ENCODE measurements around the gene IGF2BP3.
"Not testable (repeated sequence)": the region's sequence is repeated elsewhere in the genome, so short reads cannot be mapped to it uniquely, and the experiment has no call there.

Gene IGF2BP3

DNA sequence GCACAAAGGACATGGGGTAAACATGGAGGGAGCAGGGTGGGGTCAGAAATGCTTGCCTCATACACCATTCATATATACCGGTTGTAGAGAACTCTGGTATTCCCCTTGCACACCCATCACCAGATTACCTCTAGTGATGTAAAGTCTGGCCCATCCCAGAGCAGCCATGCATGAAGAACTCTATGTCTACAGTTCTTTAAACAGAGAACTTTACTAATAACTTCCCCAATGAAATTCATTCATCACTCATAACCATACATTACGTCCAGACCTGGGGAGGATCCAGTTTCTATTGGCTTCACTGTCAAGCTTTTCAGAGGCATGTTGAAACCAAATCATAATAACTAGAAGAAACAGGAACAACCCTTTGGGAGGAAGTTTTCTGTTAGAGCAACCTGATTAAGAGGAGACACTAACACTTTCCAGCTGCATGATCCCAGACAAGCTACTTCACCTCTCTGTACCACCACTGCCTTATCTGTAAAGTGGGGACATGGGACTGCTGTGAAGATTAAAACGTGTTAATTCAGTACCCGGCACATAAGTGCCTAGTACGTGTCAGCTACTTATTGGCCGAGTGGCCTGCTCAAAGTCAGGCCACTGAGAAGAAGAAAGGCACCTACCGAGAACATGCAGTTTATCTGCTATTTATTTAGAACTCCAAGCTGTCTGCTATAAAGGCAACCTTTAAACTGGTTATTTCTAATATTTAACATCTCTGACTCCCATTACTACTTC, 59.7 kb downstream of the IGF2BP3 start:
- Histone ChIP-seq H3K4me2 (no peak overlapping the region), H3K9ac (no peak overlapping the region), H3K4me3 (no peak overlapping the region), H3K36me3 (no peaks in the 10 kb centered on the region), H3K27me3 (no peaks in the 10 kb centered on the region), H4K20me1 (no peaks in the 10 kb centered on the region), H3K4me1 (no peaks in the 10 kb centered on the region), H3K27ac (no peak overlapping the region), H3K9me3 (peaks cover 5% of the 10 kb centered on the region)
- no peak for TF ChIP-seq Cebpa-rat (IDR thresholded peaks at IDR 0.05)

DNA sequence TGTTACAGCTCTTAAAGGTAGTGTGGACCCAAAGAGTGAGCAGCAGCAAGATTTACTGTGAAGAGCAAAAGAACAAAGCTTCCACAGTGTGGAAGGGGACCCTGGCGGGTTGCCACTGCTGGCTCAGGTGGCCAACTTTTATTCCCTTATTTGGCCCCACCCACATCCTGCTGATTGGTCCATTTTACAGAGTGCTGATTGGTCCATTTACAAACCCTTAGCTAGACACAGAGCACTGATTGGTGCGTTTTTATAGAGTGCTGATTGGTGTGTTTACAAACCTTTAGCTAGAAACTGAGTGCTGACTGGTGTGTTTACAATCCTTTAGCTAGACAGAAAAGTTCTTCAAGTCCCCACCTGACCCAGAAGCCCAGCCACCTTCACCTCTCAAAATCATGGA, 63.7 kb downstream of the IGF2BP3 start:
- H3K27ac ChIP-seq, H3K27me3 ChIP-seq, H3K4me2 ChIP-seq, H3K4me1 ChIP-seq, H4K20me1 ChIP-seq, H3K9ac ChIP-seq, H3K9me3 ChIP-seq, H3K36me3 ChIP-seq, H3K4me3 ChIP-seq: not testable (repeated sequence)

DNA sequence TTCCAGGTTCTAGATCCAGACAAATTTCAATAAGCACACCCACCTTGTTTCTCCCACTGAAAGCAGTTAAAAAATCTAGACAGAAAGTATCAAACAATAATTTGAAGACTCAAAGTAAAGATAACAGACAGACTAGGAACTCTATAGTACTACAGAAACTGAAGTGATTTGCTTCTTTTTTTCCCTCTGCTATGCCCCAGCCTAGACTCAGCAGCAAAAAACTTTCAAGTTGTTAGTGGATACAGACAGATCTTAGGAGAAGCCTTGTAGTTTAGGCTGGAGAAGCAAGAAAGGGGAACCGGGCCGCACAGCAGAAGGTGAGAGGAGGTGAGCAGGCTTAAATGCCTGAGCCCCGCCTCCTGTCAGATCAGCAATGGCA, 65.1 kb downstream of the IGF2BP3 start:
- Histone ChIP-seq H3K4me3 (no peak overlapping the region), H3K9me3 (peaks cover 8% of the 10 kb centered on the region), H4K20me1 (no peaks in the 10 kb centered on the region), H3K9ac (no peak overlapping the region), H3K27ac (no peak overlapping the region), H3K27me3 (no peaks in the 10 kb centered on the region), H3K36me3 (no peaks in the 10 kb centered on the region), H3K4me1 (no peaks in the 10 kb centered on the region), H3K4me2 (no peak overlapping the region)
- no peak for TF ChIP-seq Cebpa-rat (IDR thresholded peaks at IDR 0.05)

GRCh38 chr7:23404546-23405239, 65.6 kb downstream of the IGF2BP3 start:
- H4K20me1 ChIP-seq = no peaks in the 10 kb centered on the region
- no peak overlapping the region for H3K4me2 ChIP-seq
- H3K4me3 ChIP-seq = no peak overlapping the region
- TF ChIP-seq Cebpa-rat (IDR thresholded peaks at IDR 0.05) = no peak
- peaks cover 8% of the 10 kb centered on the region for H3K9me3 ChIP-seq
- H3K36me3 ChIP-seq = no peaks in the 10 kb centered on the region
- H3K4me1 ChIP-seq = no peaks in the 10 kb centered on the region
- no peaks in the 10 kb centered on the region for H3K27me3 ChIP-seq
- H3K9ac ChIP-seq = no peak overlapping the region
- H3K27ac ChIP-seq = no peak overlapping the region

DNA sequence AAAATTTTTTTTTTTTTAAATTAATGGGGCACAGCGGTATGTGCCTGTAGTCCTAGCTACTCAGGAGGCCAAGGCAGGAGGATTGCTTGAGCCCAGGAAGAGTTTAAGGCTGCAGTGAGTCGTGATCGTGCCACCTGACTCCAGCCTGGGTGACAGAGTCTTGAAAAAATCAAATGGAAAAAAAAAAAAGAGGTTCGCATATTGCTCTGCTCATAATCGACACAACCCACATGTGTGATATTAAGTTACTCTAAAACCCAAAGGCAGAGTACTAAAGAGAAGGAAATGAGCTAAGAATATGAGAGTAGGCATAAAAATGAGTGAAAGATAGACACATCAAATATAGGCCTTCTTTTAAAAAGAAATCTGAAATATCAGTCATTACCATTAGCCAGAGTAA, 66.3 kb downstream of the IGF2BP3 start:
- Histone ChIP-seq H3K4me2 (no peak overlapping the region), H3K36me3 (no peaks in the 10 kb centered on the region), H3K27me3 (no peaks in the 10 kb centered on the region), H4K20me1 (no peaks in the 10 kb centered on the region), H3K9me3 (peaks cover 8% of the 10 kb centered on the region), H3K27ac (no peak overlapping the region), H3K9ac (no peak overlapping the region), H3K4me3 (no peak overlapping the region), H3K4me1 (no peaks in the 10 kb centered on the region)
- TF ChIP-seq Cebpa-rat (IDR thresholded peaks at IDR 0.05) = no peak

- H4K20me1 ChIP-seq, H3K9ac ChIP-seq, H3K4me2 ChIP-seq, H3K4me1 ChIP-seq, H3K27ac ChIP-seq, H3K27me3 ChIP-seq, H3K4me3 ChIP-seq, H3K36me3 ChIP-seq, H3K9me3 ChIP-seq: not testable (repeated sequence)
Measured at GRCh38 chr7:23398090-23398489, 72.2 kb downstream of the IGF2BP3 start.

DNA sequence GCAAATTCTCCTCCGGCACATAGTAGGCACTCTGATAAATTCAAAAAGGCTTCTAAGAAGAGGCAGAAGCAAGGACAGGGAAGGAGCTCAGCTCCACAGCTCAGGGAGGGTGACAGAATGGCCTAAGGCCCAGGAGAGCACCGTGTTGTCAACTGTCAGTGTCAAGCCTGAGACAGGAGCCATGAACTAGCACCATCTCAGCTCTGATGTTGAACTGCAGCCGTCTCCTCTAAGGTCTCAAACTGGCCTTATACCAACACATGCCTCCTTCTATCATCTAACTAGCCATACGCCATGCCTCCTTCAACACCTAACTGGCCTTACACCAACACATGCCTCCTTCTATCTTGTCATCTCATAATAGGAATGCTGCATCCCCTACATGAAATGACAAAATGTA, 73.0 kb downstream of the IGF2BP3 start:
- no peaks in the 10 kb centered on the region for H3K4me1 ChIP-seq
- H3K4me3 ChIP-seq = no peak overlapping the region
- H3K9me3 ChIP-seq = no peaks in the 10 kb centered on the region
- no peak overlapping the region for H3K9ac ChIP-seq
- TF ChIP-seq Cebpa-rat (IDR thresholded peaks at IDR 0.05) = no peak
- no peaks in the 10 kb centered on the region for H3K27me3 ChIP-seq
- no peak overlapping the region for H3K4me2 ChIP-seq
- no peak overlapping the region for H3K27ac ChIP-seq
- no peaks in the 10 kb centered on the region for H3K36me3 ChIP-seq
- no peaks in the 10 kb centered on the region for H4K20me1 ChIP-seq

GRCh38 chr7:23396222-23397015, 73.9 kb downstream of the IGF2BP3 start:
- Histone ChIP-seq H3K4me1 (no peaks in the 10 kb centered on the region), H3K27ac (no peak overlapping the region), H3K9me3 (no peaks in the 10 kb centered on the region), H3K9ac (no peak overlapping the region), H3K27me3 (no peaks in the 10 kb centered on the region), H3K4me2 (no peak overlapping the region), H4K20me1 (no peaks in the 10 kb centered on the region), H3K4me3 (no peak overlapping the region), H3K36me3 (no peaks in the 10 kb centered on the region)
- no peak for TF ChIP-seq Cebpa-rat (IDR thresholded peaks at IDR 0.05)

DNA sequence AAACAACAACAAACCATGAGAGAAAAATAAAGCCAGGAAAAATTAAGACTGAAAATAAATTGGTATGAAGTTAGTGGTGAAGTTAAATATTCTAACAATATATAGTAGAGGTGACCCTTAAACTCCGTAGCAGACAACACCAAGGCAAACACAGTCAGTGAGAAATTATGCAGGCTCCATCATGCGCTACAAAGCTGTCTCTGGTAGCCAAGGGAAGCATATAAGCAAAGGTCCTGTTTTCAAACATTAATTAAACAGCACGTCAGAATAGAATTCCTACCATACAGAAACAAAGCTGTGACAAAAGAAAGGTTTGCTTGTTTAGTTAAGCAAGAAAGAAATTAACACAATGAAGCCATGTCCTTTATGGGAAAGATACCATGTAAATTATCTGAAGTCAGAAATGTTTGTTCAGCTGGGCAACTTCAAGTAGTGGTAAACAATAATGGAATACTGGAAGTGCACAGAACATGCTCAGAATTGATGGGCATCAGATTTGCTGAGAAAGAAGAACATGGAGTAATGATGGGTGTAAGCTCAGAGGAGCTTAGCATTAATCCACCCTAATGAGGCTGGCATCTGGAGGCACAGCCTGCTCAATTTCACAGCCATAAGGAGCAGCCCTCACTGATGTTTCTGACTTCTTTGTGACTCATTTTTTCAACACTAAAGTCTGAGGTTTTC, 75.7 kb downstream of the IGF2BP3 start:
- Histone ChIP-seq H3K36me3 (no peaks in the 10 kb centered on the region), H3K9ac (no peak overlapping the region), H3K4me1 (no peaks in the 10 kb centered on the region), H3K27me3 (no peaks in the 10 kb centered on the region), H4K20me1 (no peaks in the 10 kb centered on the region), H3K4me2 (no peak overlapping the region), H3K27ac (no peak overlapping the region), H3K4me3 (no peak overlapping the region), H3K9me3 (no peaks in the 10 kb centered on the region)
- TF ChIP-seq Cebpa-rat (IDR thresholded peaks at IDR 0.05) = no peak

DNA sequence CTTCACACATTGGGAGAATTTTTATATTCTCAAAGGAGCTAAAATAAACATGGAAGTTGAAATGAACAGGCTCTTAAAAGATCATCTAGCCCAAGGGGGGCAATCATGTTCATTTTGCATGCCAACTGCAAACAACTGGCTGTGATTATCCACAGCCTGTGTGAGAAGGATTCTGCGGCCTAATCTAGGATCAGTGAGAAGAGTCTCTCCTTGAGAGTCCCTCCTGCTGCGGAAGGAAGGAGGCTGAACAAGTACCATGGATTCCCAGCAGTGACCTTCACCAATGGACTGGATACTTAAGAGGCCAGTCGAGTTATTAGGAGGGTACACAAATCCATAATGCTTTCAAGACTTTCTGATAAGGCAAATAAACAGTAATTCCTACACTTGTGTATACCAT, 76.7 kb downstream of the IGF2BP3 start:
- no peak for TF ChIP-seq Cebpa-rat (IDR thresholded peaks at IDR 0.05)
- H3K9ac ChIP-seq = no peak overlapping the region
- H3K4me3 ChIP-seq = no peak overlapping the region
- no peaks in the 10 kb centered on the region for H3K4me1 ChIP-seq
- H3K27ac ChIP-seq = no peak overlapping the region
- H3K9me3 ChIP-seq = no peaks in the 10 kb centered on the region
- H3K36me3 ChIP-seq = no peaks in the 10 kb centered on the region
- H3K27me3 ChIP-seq = no peaks in the 10 kb centered on the region
- no peak overlapping the region for H3K4me2 ChIP-seq
- no peaks in the 10 kb centered on the region for H4K20me1 ChIP-seq
